Vagina (tissue), 2 donors: Measurements from ENCODE around the gene STAB2. TPM values are rescaled to one million over a fixed set of nuclear protein-coding genes. Genes with fewer than 3 reads are reported as not detected.

Experiments used
- DNase-seq, 2 donors: peaks; one replicate each; pipeline ENCODE4 v3.0.0-alpha.2; 2017; ENCODE audit errors: extremely low spot score in 2 of 2
- H3K27ac ChIP-seq: fragments of 200-600 bp; sonication (generic); one replicate; pipeline ENCODE4 v1.5.1; 2019
- H3K27me3 ChIP-seq: fragments of 200-600 bp; sonication (generic); one replicate; pipeline ENCODE4 v1.5.1; 2019
- H3K36me3 ChIP-seq, 2 donors: fragments of 200-600 bp; sonication (generic); one replicate each; pipeline ENCODE4 v1.5.1; 2017 to 2019
- H3K4me1 ChIP-seq: fragments of 200-600 bp; sonication (generic); one replicate; pipeline ENCODE4 v1.5.1; 2019
- H3K4me3 ChIP-seq, 2 donors: fragments of 200-600 bp; sonication (generic); 1 replicate in 1 of 2; 2 replicates in 1 of 2; pipeline ENCODE4 v1.5.1; 2016 to 2019
- H3K9me3 ChIP-seq: fragments of 200-600 bp; sonication (generic); one replicate; pipeline ENCODE4 v1.5.1; 2019
- POLR2A ChIP-seq, 2 donors: fragments of 450-650 bp; IDR thresholded peaks; one replicate each; pipeline ENCODE4 v1.6.1; 2017; ENCODE audit warnings: antibody characterized with exemption in 2 of 2, mild to moderate bottlenecking in 2 of 2, moderate library complexity in 2 of 2
- POLR2AphosphoS5 ChIP-seq, 2 donors: sonication (generic); formaldehyde crosslinking; IDR thresholded peaks; one replicate each; pipeline ENCODE4 v1.9.0; 2017; ENCODE audit warnings: antibody characterized with exemption in 2 of 2, mild to moderate bottlenecking in 2 of 2, low read depth in 1 of 2; ENCODE audit not compliant: insufficient read depth in 1 of 2
- intact Hi-C: fragments of 100-400 bp; cut with DNase I; formaldehyde crosslinking; loops from one replicate; pipeline ENCODE4 v1.15.1; 2023
- total RNA-seq: library from RNA; depleted of rRNA; stranded (reverse); fragments of >200 nt; gene quantifications from one replicate; pipeline ENCODE4 v1.2.3, GENCODE V29; 2016
- TF ChIP-seq, protein P1 (sequence below), 3 experiments: fragments of 450-650 bp in 2 of 3; fragments of 200-600 bp in 1 of 3; sonication (generic) in 1 of 3; IDR thresholded peaks; one replicate each; pipeline ENCODE4 v1.5.1; 2017 to 2019; ENCODE audit warnings: antibody characterized with exemption in 3 of 3, mild to moderate bottlenecking in 2 of 3, moderate library complexity in 2 of 3

Gene STAB2
- total RNA-seq, 1 donor from 2014 or later: 0.25 TPM

DNA sequence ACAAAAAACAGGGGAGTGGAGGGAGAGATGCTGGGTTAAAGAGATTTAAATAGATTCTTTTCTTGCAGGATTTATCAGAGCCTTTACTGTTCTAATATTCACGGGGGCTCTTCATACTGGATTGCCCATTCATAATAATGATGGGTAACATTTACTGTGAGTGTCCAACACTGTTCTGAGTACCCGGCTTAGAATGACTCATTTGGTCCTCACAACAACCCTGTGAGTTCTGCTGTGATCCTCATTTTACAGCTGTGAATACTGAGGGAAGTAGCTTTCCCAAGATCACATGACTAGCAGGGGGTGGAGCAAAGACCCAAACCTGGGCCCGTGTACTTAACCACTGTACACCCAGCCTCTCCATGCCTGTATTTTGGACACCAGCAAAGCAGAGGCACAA lies 140.6 kb downstream of the STAB2 start:
- H3K27me3 ChIP-seq: no peaks in the 10 kb centered on the region
- TF ChIP-seq POLR2AphosphoS5 (IDR thresholded peaks at IDR 0.05; ENCODE audit: insufficient read depth in 1 of 2, low read depth in 1 of 2) (no peak), POLR2A (IDR thresholded peaks at IDR 0.05) (no peak)
- TF ChIP-seq, protein P1, sequence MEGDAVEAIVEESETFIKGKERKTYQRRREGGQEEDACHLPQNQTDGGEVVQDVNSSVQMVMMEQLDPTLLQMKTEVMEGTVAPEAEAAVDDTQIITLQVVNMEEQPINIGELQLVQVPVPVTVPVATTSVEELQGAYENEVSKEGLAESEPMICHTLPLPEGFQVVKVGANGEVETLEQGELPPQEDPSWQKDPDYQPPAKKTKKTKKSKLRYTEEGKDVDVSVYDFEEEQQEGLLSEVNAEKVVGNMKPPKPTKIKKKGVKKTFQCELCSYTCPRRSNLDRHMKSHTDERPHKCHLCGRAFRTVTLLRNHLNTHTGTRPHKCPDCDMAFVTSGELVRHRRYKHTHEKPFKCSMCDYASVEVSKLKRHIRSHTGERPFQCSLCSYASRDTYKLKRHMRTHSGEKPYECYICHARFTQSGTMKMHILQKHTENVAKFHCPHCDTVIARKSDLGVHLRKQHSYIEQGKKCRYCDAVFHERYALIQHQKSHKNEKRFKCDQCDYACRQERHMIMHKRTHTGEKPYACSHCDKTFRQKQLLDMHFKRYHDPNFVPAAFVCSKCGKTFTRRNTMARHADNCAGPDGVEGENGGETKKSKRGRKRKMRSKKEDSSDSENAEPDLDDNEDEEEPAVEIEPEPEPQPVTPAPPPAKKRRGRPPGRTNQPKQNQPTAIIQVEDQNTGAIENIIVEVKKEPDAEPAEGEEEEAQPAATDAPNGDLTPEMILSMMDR (IDR thresholded peaks at IDR 0.05): no peak
- no peaks in the 10 kb centered on the region for H3K9me3 ChIP-seq
- H3K4me3 ChIP-seq: no peak overlapping the region
- intact Hi-C loops: no loop called here
- no peak overlapping the region for H3K27ac ChIP-seq
- H3K36me3 ChIP-seq: no peaks in the 10 kb centered on the region
- H3K4me1 ChIP-seq: no peaks in the 10 kb centered on the region
- no peak for DNase-seq

DNA sequence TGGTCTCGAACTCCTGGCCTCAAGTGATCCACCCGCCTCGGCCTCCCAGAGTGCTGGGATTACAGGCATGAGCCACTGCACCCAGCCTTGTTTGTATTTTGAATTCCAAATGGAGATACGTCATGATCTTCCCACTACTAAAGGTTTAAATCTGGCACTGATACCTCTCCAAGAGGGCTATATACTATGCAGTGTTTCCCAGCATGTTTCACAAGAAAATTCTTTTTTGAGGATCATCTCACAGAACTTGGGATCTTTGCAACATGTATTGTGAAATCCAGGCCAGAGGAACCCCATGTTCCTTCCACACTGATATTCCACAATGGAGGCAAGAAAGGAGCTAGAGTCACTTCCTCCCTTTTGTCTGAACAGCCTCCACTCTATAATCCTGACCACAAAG lies 141.2 kb downstream of the STAB2 start:
- DNase-seq: no peak
- TF ChIP-seq, protein P1 (IDR thresholded peaks at IDR 0.05): no peak
- TF ChIP-seq POLR2AphosphoS5 (IDR thresholded peaks at IDR 0.05; ENCODE audit: insufficient read depth in 1 of 2, low read depth in 1 of 2) (no peak), POLR2A (IDR thresholded peaks at IDR 0.05) (no peak)
- H3K4me1 ChIP-seq: no peaks in the 10 kb centered on the region
- H3K4me3 ChIP-seq: no peak overlapping the region
- H3K9me3 ChIP-seq: no peaks in the 10 kb centered on the region
- intact Hi-C loops: no loop called here
- no peaks in the 10 kb centered on the region for H3K36me3 ChIP-seq
- no peaks in the 10 kb centered on the region for H3K27me3 ChIP-seq
- H3K27ac ChIP-seq: no peak overlapping the region

DNA sequence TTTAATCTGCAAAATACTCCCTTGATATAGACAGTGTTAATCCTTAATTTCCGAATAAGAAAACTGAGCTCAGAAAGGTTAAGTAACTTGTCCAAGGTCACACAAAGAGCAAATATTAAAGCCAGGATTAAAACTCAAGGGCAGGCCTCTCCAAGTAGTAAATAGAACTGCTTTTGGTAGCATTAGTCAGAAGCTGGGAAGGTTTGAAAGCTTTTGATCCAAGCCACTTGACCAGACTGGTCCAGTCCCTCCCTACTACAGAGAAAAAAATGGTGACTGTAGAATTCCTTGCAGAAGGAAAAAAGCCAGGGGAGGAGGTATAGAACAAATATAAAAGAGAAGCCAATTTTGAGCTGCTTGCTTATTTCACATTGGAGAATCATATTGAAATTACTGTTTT lies 142.4 kb downstream of the STAB2 start:
- TF ChIP-seq POLR2A (IDR thresholded peaks at IDR 0.05) (no peak), POLR2AphosphoS5 (IDR thresholded peaks at IDR 0.05; ENCODE audit: insufficient read depth in 1 of 2, low read depth in 1 of 2) (no peak)
- TF ChIP-seq, protein P1 (IDR thresholded peaks at IDR 0.05): no peak
- Histone ChIP-seq H3K27ac (no peak overlapping the region), H3K36me3 (no peaks in the 10 kb centered on the region), H3K4me3 (no peak overlapping the region), H3K4me1 (no peaks in the 10 kb centered on the region), H3K27me3 (no peaks in the 10 kb centered on the region), H3K9me3 (no peaks in the 10 kb centered on the region)
- no peak for DNase-seq
- intact Hi-C loops: no loop called here

DNA sequence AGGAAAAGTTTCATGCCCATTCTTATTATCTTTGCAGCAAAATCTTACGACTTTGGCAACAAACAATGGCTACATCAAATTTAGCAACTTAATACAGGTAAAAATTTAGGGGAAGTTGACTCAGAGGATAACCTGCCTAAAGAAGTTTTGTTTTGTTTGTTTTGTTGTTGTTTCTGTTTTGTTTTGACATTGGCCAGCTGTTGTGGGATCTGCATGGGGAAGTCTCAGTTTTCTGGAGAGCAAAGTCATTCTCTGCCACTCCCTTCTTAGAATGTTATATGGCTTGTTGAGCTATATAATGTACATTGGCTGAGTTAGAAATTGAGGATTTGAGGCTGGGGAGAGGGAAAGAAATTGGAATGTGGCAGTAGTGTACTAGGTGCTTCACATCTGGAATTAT lies 144.5 kb downstream of the STAB2 start:
- H3K4me1 ChIP-seq: no peaks in the 10 kb centered on the region
- H3K27me3 ChIP-seq: no peaks in the 10 kb centered on the region
- H3K4me3 ChIP-seq: no peak overlapping the region
- DNase-seq: no peak
- TF ChIP-seq POLR2A (IDR thresholded peaks at IDR 0.05): no peak
- TF ChIP-seq, protein P1 (IDR thresholded peaks at IDR 0.05): no peak
- TF ChIP-seq POLR2AphosphoS5 (IDR thresholded peaks at IDR 0.05; ENCODE audit: insufficient read depth in 1 of 2, low read depth in 1 of 2): no peak
- no peaks in the 10 kb centered on the region for H3K36me3 ChIP-seq
- no peak overlapping the region for H3K27ac ChIP-seq
- H3K9me3 ChIP-seq: no peaks in the 10 kb centered on the region
- intact Hi-C loops: no loop called here

DNA sequence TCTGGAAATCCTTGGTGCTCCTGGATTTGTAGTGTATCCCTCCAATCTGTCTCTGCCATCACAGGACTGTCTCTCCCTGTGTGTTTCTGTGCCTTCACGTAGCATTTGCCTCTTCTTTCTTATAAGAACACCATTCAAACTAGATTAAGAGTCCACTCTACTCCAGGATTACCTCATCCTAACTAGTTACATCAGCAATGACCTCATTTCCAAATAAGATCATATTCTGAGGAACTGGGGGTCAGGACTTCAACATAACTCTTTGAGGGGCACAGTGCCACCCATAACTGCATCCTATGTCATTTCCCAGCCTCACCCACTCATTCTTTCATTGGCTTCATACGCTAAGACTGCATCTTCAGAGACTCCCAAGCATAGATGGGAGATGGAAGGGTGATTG lies 147.8 kb downstream of the STAB2 start:
- Histone ChIP-seq H3K27me3 (no peaks in the 10 kb centered on the region), H3K27ac (no peak overlapping the region), H3K9me3 (no peaks in the 10 kb centered on the region), H3K4me3 (no peak overlapping the region), H3K4me1 (no peaks in the 10 kb centered on the region), H3K36me3 (no peaks in the 10 kb centered on the region)
- intact Hi-C loops: no loop called here
- no peak for TF ChIP-seq POLR2A (IDR thresholded peaks at IDR 0.05)
- TF ChIP-seq POLR2AphosphoS5 (IDR thresholded peaks at IDR 0.05; ENCODE audit: insufficient read depth in 1 of 2, low read depth in 1 of 2): no peak
- TF ChIP-seq, protein P1 (IDR thresholded peaks at IDR 0.05): no peak
- DNase-seq: no peak
